Adipocyte (in vitro differentiated cells): Measurements from ENCODE around the gene ARHGEF28.

ENCODE experiments used
- DNase-seq: peaks from one replicate; pipeline ENCODE4 v3.0.0-alpha.2; 2015; ENCODE audit warnings: low read depth
- H3K27me3 ChIP-seq: replicated peaks from 2 replicates; pipeline ENCODE4 v1.7.0; 2013; ENCODE audit warnings: mild to moderate bottlenecking, low read length, moderate library complexity; ENCODE audit not compliant: control insufficient read depth, insufficient read depth
- H3K36me3 ChIP-seq: 2 replicates; pipeline ENCODE4 v1.7.0; 2013; ENCODE audit warnings: low read length, mild to moderate bottlenecking, moderate library complexity; ENCODE audit not compliant: control insufficient read depth, insufficient read depth, severe bottlenecking
- H3K4me1 ChIP-seq: 2 replicates; pipeline ENCODE4 v1.7.0; 2013; ENCODE audit warnings: mild to moderate bottlenecking, low read length, moderate library complexity; ENCODE audit not compliant: control insufficient read depth, insufficient read depth
- H3K4me3 ChIP-seq: 2 replicates; pipeline ENCODE4 v1.7.0; 2013; ENCODE audit warnings: mild to moderate bottlenecking, low read length, moderate library complexity
- H3K9ac ChIP-seq: 2 replicates; pipeline ENCODE4 v1.7.0; 2013; ENCODE audit warnings: mild to moderate bottlenecking, low read length, moderate library complexity
- H3K9me3 ChIP-seq: 2 replicates; pipeline ENCODE4 v1.7.0; 2013; ENCODE audit warnings: mild to moderate bottlenecking, low read length, moderate library complexity; ENCODE audit not compliant: control insufficient read depth

The ARHGEF28 gene

DNA sequence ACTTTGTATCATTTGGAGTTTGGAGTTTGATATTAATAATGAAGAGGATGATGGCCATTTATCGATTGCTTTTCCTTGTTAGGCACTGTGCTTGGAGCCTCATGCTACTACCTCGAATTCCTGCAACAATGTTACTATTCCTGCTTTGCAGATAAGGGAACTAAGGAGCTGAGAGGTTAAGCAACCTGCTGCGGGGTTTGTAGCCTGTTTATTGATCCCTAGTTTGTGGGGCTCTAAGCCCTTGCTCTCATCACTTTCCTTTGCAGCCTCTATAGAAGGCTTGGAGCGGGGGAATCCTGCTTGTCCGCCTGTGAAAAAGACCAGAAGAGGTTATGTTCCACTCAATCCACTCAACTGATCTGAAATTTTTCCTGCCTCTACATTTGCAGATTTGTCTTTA is 15.8 kb downstream of the ARHGEF28 start:
- Histone ChIP-seq H3K9me3 (no peaks in the 10 kb centered on the region), H3K4me1 (peaks cover 23% of the 10 kb centered on the region), H3K4me3 (no peak overlapping the region), H3K27me3 (no peaks in the 10 kb centered on the region), H3K9ac (no peak overlapping the region), H3K36me3 (no peaks in the 10 kb centered on the region)
- DNase-seq, result no peak

DNA sequence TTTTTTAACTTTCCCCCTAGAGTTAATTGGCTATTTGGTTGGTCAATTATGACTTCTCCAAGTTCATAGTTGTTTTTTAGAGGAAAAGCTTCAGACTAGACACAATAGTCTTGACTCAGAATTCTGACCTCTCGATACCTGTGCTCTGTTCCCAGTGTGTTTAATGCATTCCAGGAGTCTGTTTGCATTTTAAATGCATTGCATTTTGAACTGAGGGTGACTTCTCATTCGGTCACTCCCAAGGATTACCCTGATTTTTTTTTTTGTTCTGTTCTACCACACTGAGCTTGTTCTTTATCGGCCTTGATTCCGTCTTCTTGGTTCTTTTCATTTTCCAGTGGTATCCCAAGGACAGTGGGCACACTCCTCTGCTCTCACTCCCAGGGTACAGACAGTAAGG is 16.3 kb downstream of the ARHGEF28 start:
- DNase-seq, result no peak
- Histone ChIP-seq H3K4me3 (no peak overlapping the region), H3K36me3 (no peaks in the 10 kb centered on the region), H3K9ac (no peak overlapping the region), H3K9me3 (no peaks in the 10 kb centered on the region), H3K4me1 (peaks cover 23% of the 10 kb centered on the region), H3K27me3 (no peaks in the 10 kb centered on the region)

DNA sequence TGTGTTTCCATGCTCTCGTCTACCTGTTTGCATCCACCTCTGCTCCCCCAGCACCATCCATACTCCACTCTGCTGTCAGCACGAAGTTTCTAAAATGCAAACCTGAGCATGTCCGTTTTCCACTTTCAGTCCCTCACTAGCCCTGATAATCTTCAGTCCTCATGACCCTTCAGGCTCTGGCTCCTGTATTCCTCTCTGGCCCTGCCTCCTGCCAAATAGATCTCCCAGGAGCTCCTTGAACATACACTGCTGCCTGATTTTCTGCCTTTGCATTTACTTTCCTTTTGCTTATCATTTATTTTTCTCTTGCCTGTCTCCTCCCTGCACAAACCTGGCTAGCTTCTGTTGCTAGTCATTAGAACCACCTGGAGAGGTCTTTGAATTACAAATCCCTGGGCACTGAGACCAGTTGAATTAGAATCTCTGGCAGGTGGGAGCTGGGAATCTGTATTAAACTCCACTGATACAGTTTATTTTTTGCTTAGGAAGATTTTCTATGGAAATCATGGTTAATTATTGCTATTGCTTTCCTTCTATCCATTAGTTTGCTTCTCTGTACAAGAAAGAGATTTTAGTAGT is 18.5 kb downstream of the ARHGEF28 start:
- H3K4me1 ChIP-seq, result peaks cover 15% of the 10 kb centered on the region
- H3K9me3 ChIP-seq, result no peaks in the 10 kb centered on the region
- H3K9ac ChIP-seq, result no peak overlapping the region
- H3K36me3 ChIP-seq, result no peaks in the 10 kb centered on the region
- DNase-seq, result no peak
- no peak overlapping the region for H3K4me3 ChIP-seq
- no peaks in the 10 kb centered on the region for H3K27me3 ChIP-seq

DNA sequence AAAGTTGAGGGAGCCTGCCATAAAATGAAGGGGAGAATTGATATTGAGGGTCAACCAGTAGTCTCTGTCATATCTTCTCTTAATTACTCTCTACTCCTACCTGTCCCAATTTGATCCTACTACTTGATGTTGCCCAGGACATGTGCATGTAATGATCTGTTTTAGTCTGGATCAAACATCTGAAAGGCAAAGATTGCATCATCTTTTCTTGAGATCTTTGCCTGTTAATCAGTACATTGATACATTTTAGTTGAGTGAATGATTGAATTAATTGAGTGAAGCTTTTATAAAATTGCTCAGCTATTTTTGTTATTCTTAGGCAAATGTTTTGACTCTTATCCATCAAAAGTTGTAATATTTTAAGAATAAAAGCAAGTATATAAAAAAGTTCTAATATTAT is 21.7 kb downstream of the ARHGEF28 start:
- Histone ChIP-seq H3K4me3 (no peak overlapping the region), H3K27me3 (no peaks in the 10 kb centered on the region), H3K9me3 (no peaks in the 10 kb centered on the region), H3K4me1 (no peaks in the 10 kb centered on the region), H3K36me3 (no peaks in the 10 kb centered on the region), H3K9ac (no peak overlapping the region)
- no peak for DNase-seq

DNA sequence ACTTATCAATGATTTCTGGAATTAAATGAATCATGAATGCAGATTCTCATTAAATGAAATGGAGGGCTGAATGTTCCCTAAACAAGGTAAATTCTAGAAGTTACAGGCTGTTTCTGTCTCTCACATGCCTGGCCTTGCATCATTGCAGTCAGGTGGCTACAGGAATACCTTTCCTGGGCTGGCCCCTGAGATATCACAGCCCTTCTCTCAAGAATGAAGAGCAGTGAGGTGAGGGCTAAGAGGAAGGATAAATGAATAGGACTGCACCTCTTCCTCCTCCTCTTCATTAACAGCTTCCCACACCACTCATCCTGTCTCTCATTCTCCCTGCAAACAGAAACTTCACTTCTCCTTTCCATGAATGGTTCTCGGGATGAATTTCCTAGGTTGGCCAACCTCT is 22.5 kb downstream of the ARHGEF28 start:
- no peak overlapping the region for H3K4me3 ChIP-seq
- no peaks in the 10 kb centered on the region for H3K36me3 ChIP-seq
- no peaks in the 10 kb centered on the region for H3K27me3 ChIP-seq
- H3K9ac ChIP-seq, result no peak overlapping the region
- H3K4me1 ChIP-seq, result no peaks in the 10 kb centered on the region
- H3K9me3 ChIP-seq, result no peaks in the 10 kb centered on the region
- DNase-seq, result no peak

DNA sequence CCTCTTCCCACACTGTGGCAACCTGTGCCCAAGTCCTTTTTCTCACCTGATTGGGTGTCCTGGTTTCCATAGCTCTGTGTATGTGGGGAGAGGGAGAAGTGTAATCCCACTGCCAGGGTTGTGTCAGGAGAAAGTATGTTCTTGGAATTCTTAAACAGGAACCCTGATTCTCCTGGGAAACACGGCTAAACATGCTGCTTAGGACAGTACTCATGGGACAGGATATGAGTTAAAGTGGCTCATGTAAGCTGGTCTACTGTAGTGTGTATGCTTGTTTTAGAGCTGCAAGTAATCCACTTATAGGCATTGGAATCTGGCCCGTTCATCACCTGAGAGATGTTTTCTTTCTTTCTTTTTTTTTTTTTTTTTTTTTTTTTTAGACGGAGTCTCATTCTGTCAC is 23.9 kb downstream of the ARHGEF28 start:
- no peak overlapping the region for H3K4me3 ChIP-seq
- no peak for DNase-seq
- no peaks in the 10 kb centered on the region for H3K27me3 ChIP-seq
- no peaks in the 10 kb centered on the region for H3K9me3 ChIP-seq
- H3K36me3 ChIP-seq, result no peaks in the 10 kb centered on the region
- no peak overlapping the region for H3K9ac ChIP-seq
- peaks cover 3% of the 10 kb centered on the region for H3K4me1 ChIP-seq

DNA sequence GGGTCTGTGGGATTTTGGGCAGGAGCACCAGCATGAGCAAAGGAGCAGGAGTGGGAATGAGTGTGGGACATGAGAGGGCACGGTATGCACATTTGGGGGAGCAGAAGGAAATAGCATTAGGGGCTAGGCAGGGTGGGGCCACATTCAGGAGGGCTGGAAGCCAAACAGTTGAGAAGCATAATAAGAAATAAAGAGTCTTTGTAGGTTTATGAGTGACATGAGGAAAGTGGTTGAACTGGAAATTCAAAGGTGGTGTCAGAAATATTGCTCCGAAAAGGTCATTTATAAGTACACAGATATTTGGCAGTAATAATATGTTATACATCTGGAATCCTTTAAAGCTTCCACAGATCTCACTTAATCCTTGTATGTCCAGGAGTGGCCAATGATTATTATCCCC is 26.4 kb downstream of the ARHGEF28 start:
- H3K27me3 ChIP-seq, result no peaks in the 10 kb centered on the region
- no peaks in the 10 kb centered on the region for H3K9me3 ChIP-seq
- no peak overlapping the region for H3K4me3 ChIP-seq
- H3K9ac ChIP-seq, result no peak overlapping the region
- no peaks in the 10 kb centered on the region for H3K36me3 ChIP-seq
- DNase-seq, result no peak
- H3K4me1 ChIP-seq, result peaks cover 10% of the 10 kb centered on the region

DNA sequence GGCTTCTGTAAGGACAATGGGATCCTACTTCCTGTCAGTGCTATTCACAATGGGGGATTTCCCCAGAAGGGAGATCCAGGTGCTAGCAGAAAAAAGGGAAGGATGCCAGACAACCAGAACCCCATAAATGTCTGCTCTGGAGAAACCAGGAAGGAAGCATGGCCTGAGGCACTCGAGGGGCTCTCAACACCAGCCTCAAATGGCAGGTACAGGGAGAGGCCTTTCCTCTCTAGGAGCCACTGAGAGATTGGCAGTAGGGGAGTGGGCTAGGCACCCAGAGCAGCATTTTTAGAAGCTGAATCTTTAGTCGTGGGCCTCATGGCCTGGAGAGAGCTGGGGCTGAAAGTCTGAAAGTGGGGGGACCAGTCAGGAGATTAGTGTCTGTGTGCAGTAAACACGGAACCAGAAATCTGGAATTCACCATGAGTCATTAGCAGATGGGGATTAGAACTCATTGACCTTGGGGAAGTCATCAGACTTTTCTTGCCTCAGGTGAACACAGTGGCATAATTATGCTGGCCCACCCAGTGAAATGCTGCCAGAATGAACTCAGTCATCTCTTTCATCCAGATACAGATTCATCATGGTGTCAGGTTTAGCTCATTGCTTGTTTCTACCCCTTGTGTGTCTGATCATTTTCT is 28.3 kb downstream of the ARHGEF28 start:
- no peak for DNase-seq
- Histone ChIP-seq H3K4me3 (no peak overlapping the region), H3K9me3 (no peaks in the 10 kb centered on the region), H3K36me3 (no peaks in the 10 kb centered on the region), H3K4me1 (peaks cover 10% of the 10 kb centered on the region), H3K27me3 (no peaks in the 10 kb centered on the region), H3K9ac (no peak overlapping the region)

DNA sequence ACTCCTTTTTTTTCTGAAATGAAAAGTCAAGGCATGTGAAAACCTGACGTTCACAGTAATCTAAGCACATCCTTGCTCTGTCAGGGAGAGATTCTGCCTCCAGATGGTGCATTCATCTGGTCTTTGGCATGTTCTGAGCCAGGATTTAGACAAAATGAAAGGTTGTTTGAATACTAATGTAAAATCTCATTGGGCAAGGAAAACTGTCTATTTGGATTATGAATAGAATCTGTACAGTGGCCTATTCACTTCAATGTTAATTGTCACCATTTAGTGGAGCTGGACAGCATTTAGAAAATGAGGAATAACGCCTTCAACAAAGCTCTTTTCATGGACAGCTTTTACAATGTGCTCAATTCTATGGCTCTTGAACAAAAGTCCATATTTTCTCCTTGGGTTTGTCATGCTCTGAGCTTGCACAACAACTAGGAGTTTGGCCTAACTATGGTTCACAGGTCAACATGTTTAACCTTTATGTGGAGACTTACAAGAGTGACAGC is 28.9 kb downstream of the ARHGEF28 start:
- no peaks in the 10 kb centered on the region for H3K9me3 ChIP-seq
- no peak overlapping the region for H3K9ac ChIP-seq
- H3K4me3 ChIP-seq, result no peak overlapping the region
- H3K27me3 ChIP-seq, result no peaks in the 10 kb centered on the region
- no peaks in the 10 kb centered on the region for H3K36me3 ChIP-seq
- H3K4me1 ChIP-seq, result peaks cover 10% of the 10 kb centered on the region
- no peak for DNase-seq

DNA sequence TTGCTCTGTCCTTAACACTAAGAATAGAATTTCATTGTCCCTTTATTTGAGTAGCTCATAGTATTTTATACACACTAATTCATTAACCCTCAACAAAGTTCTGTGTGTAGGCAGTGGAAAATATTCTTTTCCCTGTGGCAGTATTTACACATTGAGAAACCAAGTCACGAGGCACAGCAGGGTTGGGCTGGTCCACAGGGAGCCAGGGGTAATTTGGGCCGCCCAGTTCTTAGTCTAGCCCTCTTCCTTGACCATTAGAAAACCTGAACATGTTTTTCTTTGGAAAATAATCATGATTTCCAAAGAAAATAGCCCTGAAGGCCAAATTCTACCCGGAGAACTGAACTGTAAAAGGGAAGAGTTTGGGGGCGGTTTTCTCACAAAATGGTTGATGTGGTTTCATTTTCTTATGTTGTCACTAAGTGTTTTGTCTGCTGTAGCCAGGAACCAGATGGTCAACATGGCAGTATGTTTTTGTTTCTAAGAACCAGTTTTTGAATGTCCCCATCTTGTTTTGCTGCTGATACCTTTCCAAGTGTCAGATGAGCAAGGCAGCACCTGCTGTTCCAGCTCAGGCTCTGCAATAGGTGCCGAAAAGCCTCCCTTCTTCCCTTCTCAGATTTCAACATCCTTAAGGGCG is 29.6 kb downstream of the ARHGEF28 start:
- Histone ChIP-seq H3K27me3 (no peaks in the 10 kb centered on the region), H3K36me3 (no peaks in the 10 kb centered on the region), H3K4me3 (no peak overlapping the region), H3K9ac (no peak overlapping the region), H3K9me3 (no peaks in the 10 kb centered on the region), H3K4me1 (peaks cover 10% of the 10 kb centered on the region)
- no peak for DNase-seq

DNA sequence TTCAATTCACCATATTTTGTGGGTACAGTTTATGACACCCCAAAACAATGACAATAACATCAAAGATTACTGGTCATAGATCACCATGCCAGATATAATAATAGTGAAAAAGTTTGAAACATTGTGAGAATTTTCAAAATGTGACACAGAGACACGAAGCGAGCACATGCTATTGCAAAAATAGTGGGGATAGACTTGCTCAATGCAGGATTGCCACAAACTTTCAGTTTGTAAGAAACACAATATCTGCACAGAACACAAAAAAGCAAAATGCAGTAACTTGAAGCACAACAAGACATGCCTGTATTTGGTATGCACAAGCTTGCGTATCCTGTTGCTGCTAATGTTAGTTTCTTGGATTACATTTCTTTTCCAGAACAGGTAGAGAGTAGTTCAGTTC is 35.8 kb downstream of the ARHGEF28 start:
- Histone ChIP-seq H3K36me3 (no peaks in the 10 kb centered on the region), H3K27me3 (no peaks in the 10 kb centered on the region), H3K9ac (no peak overlapping the region), H3K4me3 (no peak overlapping the region), H3K9me3 (no peaks in the 10 kb centered on the region), H3K4me1 (peaks cover 21% of the 10 kb centered on the region)
- no peak for DNase-seq
